SK-N-SH treated with all-trans-retinoic acid at 6 μM for 48 hours (cell line): ENCODE results near the gene LUZP1.

Experiments used
- ATAC-seq: fragments of 200-7000 bp; cut with Tn5 transposase; 3 replicates; pipeline ENCODE4 v1.9.1; 2020; ENCODE audit warnings: mild to moderate bottlenecking, moderate library complexity
- ARNTL ChIP-seq: fragments of 450-650 bp; formaldehyde crosslinking; IDR thresholded peaks from 2 replicates; pipeline ENCODE4 v1.5.0; 2020; ENCODE audit warnings: low read depth, mild to moderate bottlenecking, moderate library complexity, borderline replicate concordance
- BACH2 ChIP-seq: fragments of 250-450 bp; sonication (Bioruptor Pico); IDR thresholded peaks from 2 replicates; pipeline ENCODE4 v1.9.0; 2021; ENCODE audit warnings: mild to moderate bottlenecking, borderline replicate concordance
- ESRRG ChIP-seq: fragments of 250-450 bp; sonication (Bioruptor Pico); IDR thresholded peaks from 2 replicates; pipeline ENCODE4 v1.6.1; 2021; ENCODE audit warnings: mild to moderate bottlenecking
- ISL1 ChIP-seq: fragments of 250-450 bp; sonication (Bioruptor Pico); IDR thresholded peaks from 2 replicates; pipeline ENCODE4 v2.1.2; 2022; ENCODE audit warnings: mild to moderate bottlenecking, moderate library complexity
- RARB ChIP-seq: fragments of 250-450 bp; sonication (Bioruptor Pico); IDR thresholded peaks from 2 replicates; pipeline ENCODE4 v1.8.0; 2021; ENCODE audit warnings: mild to moderate bottlenecking, moderate library complexity
- SNAI2 ChIP-seq: fragments of 250-450 bp; sonication (Bioruptor Pico); IDR thresholded peaks from 2 replicates; pipeline ENCODE4 v1.5.0; 2020; ENCODE audit warnings: mild to moderate bottlenecking, moderate library complexity
- TCF4 ChIP-seq: fragments of 250-450 bp; sonication (Bioruptor Pico); IDR thresholded peaks from 2 replicates; pipeline ENCODE4 v1.8.0; 2021; ENCODE audit warnings: mild to moderate bottlenecking, moderate library complexity, borderline replicate concordance
- TOX ChIP-seq: fragments of 250-450 bp; sonication (Bioruptor Pico); IDR thresholded peaks from 2 replicates; pipeline ENCODE4 v1.8.0; 2021; ENCODE audit warnings: mild to moderate bottlenecking, moderate library complexity, borderline replicate concordance
- ZC3H10 ChIP-seq: fragments of 250-450 bp; sonication (Bioruptor Pico); IDR thresholded peaks from 2 replicates; pipeline ENCODE4 v1.5.1; 2021; ENCODE audit warnings: mild to moderate bottlenecking, moderate library complexity
- ZFP3 ChIP-seq: fragments of 250-450 bp; sonication (Bioruptor Pico); IDR thresholded peaks from 2 replicates; pipeline ENCODE4 v1.5.0; 2020; ENCODE audit warnings: mild to moderate bottlenecking, moderate library complexity
- ZFP30 ChIP-seq: fragments of 450-650 bp; formaldehyde crosslinking; IDR thresholded peaks from 2 replicates; pipeline ENCODE4 v1.5.0; 2022; ENCODE audit warnings: mild to moderate bottlenecking, moderate library complexity
- ZNF565 ChIP-seq: fragments of 450-650 bp; formaldehyde crosslinking; conservative IDR thresholded peaks from 2 replicates; pipeline ENCODE4 v1.5.0; 2020; ENCODE audit warnings: low read depth, mild to moderate bottlenecking, moderate library complexity
- ZNF70 ChIP-seq: fragments of 450-650 bp; formaldehyde crosslinking; IDR thresholded peaks from 2 replicates; pipeline ENCODE4 v1.5.0; 2020; ENCODE audit warnings: mild to moderate bottlenecking, moderate library complexity
- ZNF8 ChIP-seq: fragments of 450-650 bp; formaldehyde crosslinking; IDR thresholded peaks from 2 replicates; pipeline ENCODE4 v1.5.0; 2020; ENCODE audit warnings: mild to moderate bottlenecking, moderate library complexity
- TF ChIP-seq, protein P1 (sequence below): fragments of 250-450 bp; sonication (Bioruptor Pico); IDR thresholded peaks from 2 replicates; pipeline ENCODE4 v1.8.0; 2020; ENCODE audit warnings: mild to moderate bottlenecking, moderate library complexity, borderline replicate concordance
- TF ChIP-seq, protein P2 (sequence below): fragments of 250-450 bp; sonication (Bioruptor Pico); IDR thresholded peaks from 2 replicates; pipeline ENCODE4 v1.5.1; 2020; ENCODE audit warnings: low read depth, mild to moderate bottlenecking, moderate library complexity
- TF ChIP-seq, protein P3 (sequence below): fragments of 250-450 bp; sonication (Bioruptor Pico); IDR thresholded peaks from 2 replicates; pipeline ENCODE4 v1.8.0; 2021; ENCODE audit warnings: low read depth, mild to moderate bottlenecking, moderate library complexity, borderline replicate concordance
- TF ChIP-seq, protein P4 (sequence below): fragments of 250-450 bp; sonication (Bioruptor Pico); IDR thresholded peaks from 2 replicates; pipeline ENCODE4 v1.5.1; 2021; ENCODE audit warnings: mild to moderate bottlenecking, moderate library complexity

LUZP1 gene

DNA sequence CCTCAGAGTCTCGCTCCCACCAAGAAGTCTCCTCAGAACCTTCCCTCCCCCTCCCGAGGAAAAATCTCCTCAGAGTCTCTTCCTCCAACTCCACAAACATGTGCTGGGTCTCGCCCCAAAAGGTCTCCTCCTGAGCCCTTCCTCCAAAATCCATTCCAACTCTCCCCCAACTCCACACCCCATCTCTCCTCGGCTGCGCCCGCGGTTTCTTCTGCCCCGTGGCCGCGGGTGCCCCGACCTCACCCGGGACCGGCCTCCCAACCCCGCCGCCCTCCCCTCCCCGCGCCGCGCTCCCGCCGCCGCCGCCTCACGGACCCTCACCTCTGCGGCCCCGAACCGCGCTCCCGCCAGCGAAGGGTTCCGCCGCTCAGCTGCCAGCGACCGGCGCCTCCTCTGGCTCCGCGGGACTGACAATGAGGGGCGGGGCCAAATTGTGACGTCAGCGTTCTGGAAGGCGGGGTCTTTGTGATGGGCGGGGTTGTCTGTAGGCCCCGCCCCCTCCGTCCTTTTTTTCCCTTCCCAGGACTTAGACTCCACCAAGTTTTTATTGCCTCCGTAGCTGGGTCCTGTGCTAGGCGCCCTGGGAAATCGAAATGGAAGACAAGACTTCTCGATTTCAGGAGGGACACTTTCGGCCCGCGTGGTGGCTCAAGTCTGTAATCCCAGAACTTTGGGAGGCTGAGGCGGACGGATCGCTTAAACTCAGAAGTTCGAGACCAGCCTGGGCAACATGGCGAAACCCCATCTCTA is at the start of gene LUZP1:
Gene LUZP1, minus strand, starts transcription at position 412 of the 750 bp plus-strand sequence.
- peak; percentile 81 for ATAC-seq
- no peak for TF ChIP-seq ESRRG (CRISPR knock-in tag)
- TF ChIP-seq, all 23 proteins: peak for 0

DNA sequence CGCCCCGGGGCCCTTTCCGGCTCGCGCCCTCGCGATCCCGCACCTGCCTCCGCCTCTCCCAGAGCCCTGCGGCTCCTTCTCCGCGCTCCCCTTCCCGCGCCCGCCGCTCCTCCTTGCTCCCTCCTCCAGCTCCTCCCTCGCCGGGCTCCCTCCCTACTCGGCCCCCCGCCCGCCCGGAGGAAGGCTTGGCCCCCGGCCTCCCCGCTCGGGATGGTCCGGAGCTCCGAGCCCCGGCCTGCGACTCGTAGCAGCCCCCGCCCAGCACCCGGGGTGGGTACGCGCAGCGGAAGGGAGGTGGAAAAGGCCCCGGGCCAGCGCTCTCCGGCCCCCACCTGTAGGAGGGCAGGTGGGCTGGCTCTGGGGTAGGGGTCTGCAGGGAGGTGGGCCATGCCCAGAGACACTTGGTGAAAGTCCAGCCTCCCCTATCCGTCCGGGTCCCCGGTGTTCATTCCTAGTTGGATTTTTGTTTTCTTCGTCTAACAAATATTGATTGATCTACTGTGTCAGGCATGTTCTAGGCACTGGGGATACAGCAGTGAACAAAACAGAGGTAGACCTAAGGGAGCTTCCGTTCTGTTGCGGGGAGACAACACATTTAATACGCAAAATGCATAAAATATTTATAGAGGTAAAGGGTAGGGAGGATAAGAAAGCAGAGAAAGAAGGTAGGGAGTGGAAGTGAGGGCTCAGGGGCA is 48.9 kb upstream of the LUZP1 start, which contains the start of gene HTR1D:
Gene HTR1D, minus strand, starts transcription at position 82 of the 695 bp plus-strand sequence. CDS start 23,283 bp downstream, outside the sequence.
- peak; percentile 52 for ATAC-seq
- peak; percentile 73 for TF ChIP-seq ZNF70 (CRISPR knock-in tag)
- TF ChIP-seq ARNTL (CRISPR knock-in tag): no peak
- TF ChIP-seq, all 23 proteins: peak for 1

DNA sequence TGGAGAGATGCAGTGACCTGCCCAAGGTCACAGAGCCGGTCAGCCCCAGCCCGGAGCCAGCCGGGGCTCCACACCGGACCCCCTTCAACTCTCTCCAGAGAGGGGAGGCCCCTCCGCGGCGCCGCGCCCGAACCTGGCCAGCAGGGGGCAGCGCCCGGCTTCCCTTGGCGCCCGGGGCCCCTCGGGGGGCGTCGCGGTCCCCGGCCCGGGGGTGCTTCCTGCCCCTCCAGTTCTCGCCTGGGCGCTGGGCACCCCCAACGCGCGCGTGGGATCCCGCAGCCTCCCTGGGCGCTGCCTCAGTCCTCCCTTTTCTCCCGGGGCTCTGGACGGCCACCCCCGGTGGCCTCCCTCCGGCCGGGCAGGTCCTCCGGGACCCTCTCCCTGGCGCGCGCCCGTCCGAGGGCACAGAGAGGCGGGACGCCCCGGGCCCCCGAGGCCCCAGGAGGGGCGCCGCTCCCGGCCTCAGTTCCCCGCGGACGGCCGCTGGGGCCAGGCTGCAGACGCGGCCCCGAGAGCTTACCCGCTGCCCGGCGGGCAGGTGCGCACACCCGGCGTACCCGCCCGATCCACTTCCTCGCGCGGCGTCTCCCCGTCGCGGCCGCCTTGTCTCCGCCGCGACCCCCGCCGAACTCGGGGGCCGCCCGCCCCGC is 48.2 kb upstream of the LUZP1 start:
- no peak for TF ChIP-seq ZNF70 (CRISPR knock-in tag)
- peak; percentile 84 for ATAC-seq

DNA sequence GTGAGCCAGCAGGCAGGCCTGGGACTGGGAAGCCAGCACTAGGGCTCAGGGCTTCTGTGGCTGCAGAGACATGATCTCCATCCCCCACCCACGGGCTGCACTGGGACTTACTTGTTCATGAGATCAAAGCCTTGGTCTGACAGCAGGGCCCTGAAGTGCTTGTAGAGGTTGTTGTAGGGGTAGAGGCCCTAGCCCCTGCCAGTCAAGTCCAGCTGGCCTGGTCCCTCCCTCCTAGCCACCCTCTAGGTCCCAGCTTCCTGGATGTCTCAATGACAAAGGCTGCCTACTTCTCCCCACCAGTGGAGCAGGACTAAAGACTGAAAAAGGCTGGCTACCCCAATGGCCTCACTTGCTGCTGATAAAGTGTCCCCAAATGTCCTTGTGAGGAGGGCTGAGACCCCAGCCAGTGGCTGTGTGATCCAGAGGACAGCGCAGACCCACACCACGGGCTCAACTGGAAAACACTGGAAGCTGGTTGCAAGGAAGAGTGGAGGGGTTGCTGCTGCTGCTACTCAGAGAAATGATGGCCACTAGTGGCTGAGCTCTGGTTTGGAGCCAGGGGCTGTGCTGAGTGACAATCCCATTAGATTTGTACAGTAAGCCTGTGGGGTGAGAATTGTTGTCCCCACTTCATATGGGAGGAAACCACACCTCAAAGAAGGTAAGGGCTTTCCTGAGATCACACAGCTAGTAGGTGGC is 47.2 kb upstream of the LUZP1 start:
- ATAC-seq: no peak
- TF ChIP-seq TOX (CRISPR knock-in tag): no peak
- TF ChIP-seq ISL1 (CRISPR knock-in tag): no peak
- TF ChIP-seq TCF4 (CRISPR knock-in tag): no peak
- TF ChIP-seq BACH2 (CRISPR knock-in tag): no peak
- TF ChIP-seq ZNF8 (CRISPR knock-in tag): no peak
- TF ChIP-seq SNAI2 (CRISPR knock-in tag): no peak
- TF ChIP-seq, protein P1, sequence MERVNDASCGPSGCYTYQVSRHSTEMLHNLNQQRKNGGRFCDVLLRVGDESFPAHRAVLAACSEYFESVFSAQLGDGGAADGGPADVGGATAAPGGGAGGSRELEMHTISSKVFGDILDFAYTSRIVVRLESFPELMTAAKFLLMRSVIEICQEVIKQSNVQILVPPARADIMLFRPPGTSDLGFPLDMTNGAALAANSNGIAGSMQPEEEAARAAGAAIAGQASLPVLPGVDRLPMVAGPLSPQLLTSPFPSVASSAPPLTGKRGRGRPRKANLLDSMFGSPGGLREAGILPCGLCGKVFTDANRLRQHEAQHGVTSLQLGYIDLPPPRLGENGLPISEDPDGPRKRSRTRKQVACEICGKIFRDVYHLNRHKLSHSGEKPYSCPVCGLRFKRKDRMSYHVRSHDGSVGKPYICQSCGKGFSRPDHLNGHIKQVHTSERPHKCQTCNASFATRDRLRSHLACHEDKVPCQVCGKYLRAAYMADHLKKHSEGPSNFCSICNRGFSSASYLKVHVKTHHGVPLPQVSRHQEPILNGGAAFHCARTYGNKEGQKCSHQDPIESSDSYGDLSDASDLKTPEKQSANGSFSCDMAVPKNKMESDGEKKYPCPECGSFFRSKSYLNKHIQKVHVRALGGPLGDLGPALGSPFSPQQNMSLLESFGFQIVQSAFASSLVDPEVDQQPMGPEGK (CRISPR knock-in tag): no peak
- TF ChIP-seq, protein P2, sequence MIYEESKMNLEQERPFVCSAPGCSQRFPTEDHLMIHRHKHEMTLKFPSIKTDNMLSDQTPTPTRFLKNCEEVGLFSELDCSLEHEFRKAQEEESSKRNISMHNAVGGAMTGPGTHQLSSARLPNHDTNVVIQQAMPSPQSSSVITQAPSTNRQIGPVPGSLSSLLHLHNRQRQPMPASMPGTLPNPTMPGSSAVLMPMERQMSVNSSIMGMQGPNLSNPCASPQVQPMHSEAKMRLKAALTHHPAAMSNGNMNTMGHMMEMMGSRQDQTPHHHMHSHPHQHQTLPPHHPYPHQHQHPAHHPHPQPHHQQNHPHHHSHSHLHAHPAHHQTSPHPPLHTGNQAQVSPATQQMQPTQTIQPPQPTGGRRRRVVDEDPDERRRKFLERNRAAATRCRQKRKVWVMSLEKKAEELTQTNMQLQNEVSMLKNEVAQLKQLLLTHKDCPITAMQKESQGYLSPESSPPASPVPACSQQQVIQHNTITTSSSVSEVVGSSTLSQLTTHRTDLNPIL (CRISPR knock-in tag): no peak
- TF ChIP-seq, protein P3, sequence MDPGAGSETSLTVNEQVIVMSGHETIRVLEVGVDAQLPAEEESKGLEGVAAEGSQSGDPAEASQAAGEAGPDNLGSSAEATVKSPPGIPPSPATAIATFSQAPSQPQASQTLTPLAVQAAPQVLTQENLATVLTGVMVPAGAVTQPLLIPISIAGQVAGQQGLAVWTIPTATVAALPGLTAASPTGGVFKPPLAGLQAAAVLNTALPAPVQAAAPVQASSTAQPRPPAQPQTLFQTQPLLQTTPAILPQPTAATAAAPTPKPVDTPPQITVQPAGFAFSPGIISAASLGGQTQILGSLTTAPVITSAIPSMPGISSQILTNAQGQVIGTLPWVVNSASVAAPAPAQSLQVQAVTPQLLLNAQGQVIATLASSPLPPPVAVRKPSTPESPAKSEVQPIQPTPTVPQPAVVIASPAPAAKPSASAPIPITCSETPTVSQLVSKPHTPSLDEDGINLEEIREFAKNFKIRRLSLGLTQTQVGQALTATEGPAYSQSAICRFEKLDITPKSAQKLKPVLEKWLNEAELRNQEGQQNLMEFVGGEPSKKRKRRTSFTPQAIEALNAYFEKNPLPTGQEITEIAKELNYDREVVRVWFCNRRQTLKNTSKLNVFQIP (CRISPR knock-in tag): no peak
- TF ChIP-seq, protein P4, sequence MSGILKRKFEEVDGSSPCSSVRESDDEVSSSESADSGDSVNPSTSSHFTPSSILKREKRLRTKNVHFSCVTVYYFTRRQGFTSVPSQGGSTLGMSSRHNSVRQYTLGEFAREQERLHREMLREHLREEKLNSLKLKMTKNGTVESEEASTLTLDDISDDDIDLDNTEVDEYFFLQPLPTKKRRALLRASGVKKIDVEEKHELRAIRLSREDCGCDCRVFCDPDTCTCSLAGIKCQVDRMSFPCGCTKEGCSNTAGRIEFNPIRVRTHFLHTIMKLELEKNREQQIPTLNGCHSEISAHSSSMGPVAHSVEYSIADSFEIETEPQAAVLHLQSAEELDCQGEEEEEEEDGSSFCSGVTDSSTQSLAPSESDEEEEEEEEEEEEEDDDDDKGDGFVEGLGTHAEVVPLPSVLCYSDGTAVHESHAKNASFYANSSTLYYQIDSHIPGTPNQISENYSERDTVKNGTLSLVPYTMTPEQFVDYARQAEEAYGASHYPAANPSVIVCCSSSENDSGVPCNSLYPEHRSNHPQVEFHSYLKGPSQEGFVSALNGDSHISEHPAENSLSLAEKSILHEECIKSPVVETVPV (CRISPR knock-in tag): no peak
- no peak for TF ChIP-seq RARB (CRISPR knock-in tag)
- TF ChIP-seq ZFP3 (CRISPR knock-in tag): no peak
- TF ChIP-seq ZFP30 (CRISPR knock-in tag): no peak
- no peak for TF ChIP-seq ESRRG (CRISPR knock-in tag)

DNA sequence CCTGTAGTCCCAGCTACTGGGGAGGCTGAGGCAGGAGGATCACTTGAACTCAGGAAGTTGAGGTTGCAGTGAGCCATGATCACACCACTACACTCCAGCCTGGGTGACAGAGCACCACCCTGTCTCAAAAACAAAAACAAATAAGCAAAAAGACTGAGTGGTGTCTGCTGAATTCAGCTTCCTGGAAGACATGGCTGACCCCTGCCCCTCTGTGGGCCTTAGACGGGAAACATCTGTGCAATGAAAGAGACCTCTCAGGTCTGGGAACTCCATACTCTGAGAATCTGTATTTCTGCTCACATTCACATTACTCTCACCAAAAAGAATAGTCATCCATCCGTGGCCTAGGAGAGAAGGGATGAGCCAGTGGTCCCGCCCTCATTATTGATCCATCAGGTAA is 46.6 kb upstream of the LUZP1 start:
- ATAC-seq: no peak
- TF ChIP-seq TCF4 (CRISPR knock-in tag) (no peak), ZNF70 (CRISPR knock-in tag) (no peak), ZFP3 (CRISPR knock-in tag) (no peak), ZC3H10 (CRISPR knock-in tag) (no peak), ISL1 (CRISPR knock-in tag) (no peak), SNAI2 (CRISPR knock-in tag) (no peak), ARNTL (CRISPR knock-in tag) (no peak), TOX (CRISPR knock-in tag) (no peak), RARB (CRISPR knock-in tag) (no peak), ZNF565 (CRISPR knock-in tag) (no peak)
- TF ChIP-seq, protein P2 (CRISPR knock-in tag): no peak
- TF ChIP-seq, protein P1 (CRISPR knock-in tag): no peak
